K562 (cell line): ENCODE data around the gene C1orf167. TPM values are rescaled to one million over a fixed set of nuclear protein-coding genes. Genes with fewer than 3 reads are reported as not detected.

ENCODE experiments used
- AFF4 ChIP-seq: sonication (generic); formaldehyde crosslinking; IDR thresholded peaks from 2 replicates; pipeline ENCODE4 v1.8.0; 2023; ENCODE audit warnings: mild to moderate bottlenecking, missing genetic modification reagents
- ARHGAP35 ChIP-seq: fragments of 450-650 bp; IDR thresholded peaks from 2 replicates; pipeline ENCODE4 v1.6.1; 2018; ENCODE audit not compliant: partially characterized antibody
- EP300 ChIP-seq: IDR thresholded peaks from 2 replicates; pipeline ENCODE4 v1.6.1; 2012; ENCODE audit warnings: low read length, improper control_type of control experiment
- FOSL1 ChIP-seq: fragments of 200-800 bp; sonication (Bioruptor generic); conservative IDR thresholded peaks from 2 replicates; pipeline ENCODE4 v1.6.1; 2016; ENCODE audit warnings: missing genetic modification characterization, missing compliant biosample characterization
- KDM5B ChIP-seq: fragments of 200-600 bp; sonication (generic); IDR thresholded peaks from 2 replicates; pipeline ENCODE4 v1.6.1; 2012; ENCODE audit warnings: low read depth, mild to moderate bottlenecking, moderate library complexity, low read length, control low read depth, inconsistent platforms; ENCODE audit not compliant: insufficient replicate concordance
- MAZ ChIP-seq, 2 experiments: fragments of 450-650 bp in 1 of 2; sonication (generic) in 1 of 2; formaldehyde crosslinking; IDR thresholded peaks in 1 of 2; conservative IDR thresholded peaks in 1 of 2; 2 replicates each; pipeline versions ENCODE4 v1.4.0 to v1.5.0; 2020; ENCODE audit warnings: mild to moderate bottlenecking in 1 of 2, missing genetic modification reagents in 1 of 2
- NRF1 ChIP-seq, 2 experiments: fragments of 450-650 bp; IDR thresholded peaks in 1 of 2; conservative IDR thresholded peaks in 1 of 2; 2 replicates each; pipeline ENCODE4 v1.6.1; 2014; ENCODE audit warnings: mild to moderate bottlenecking in 2 of 2
- PRDM10 ChIP-seq: fragments of 450-650 bp; IDR thresholded peaks from 2 replicates; pipeline ENCODE4 v1.6.1; 2018; ENCODE audit not compliant: partially characterized antibody
- SMARCA4 ChIP-seq: fragments of 450-650 bp; IDR thresholded peaks from 2 replicates; pipeline ENCODE4 v1.6.1; 2016
- SMARCA5 ChIP-seq: fragments of 450-650 bp; IDR thresholded peaks from 2 replicates; pipeline ENCODE4 v1.6.1; 2016
- STAT5A ChIP-seq: IDR thresholded peaks from 2 replicates; pipeline ENCODE4 v1.6.1; 2012; ENCODE audit warnings: low read length, inconsistent platforms, borderline replicate concordance
- TCF7 ChIP-seq: sonication (generic); IDR thresholded peaks from 2 replicates; pipeline ENCODE4 v1.6.1; 2016; ENCODE audit warnings: antibody characterized with exemption, borderline replicate concordance
- TEAD1 ChIP-seq, 2 experiments: fragments of 450-650 bp in 1 of 2; sonication (generic) in 1 of 2; formaldehyde crosslinking; IDR thresholded peaks; 2 replicates each; pipeline versions ENCODE4 v1.4.0 to v1.8.0; 2020 to 2022; ENCODE audit warnings: mild to moderate bottlenecking in 2 of 2, missing genetic modification reagents in 1 of 2
- ZNF280A ChIP-seq: fragments of 450-650 bp; IDR thresholded peaks from 2 replicates; pipeline ENCODE4 v1.6.1; 2018; ENCODE audit warnings: mild to moderate bottlenecking, low read depth; ENCODE audit not compliant: partially characterized antibody
- ZNF639 ChIP-seq, 2 experiments: fragments of 200-800 bp in 1 of 2; sonication (Bioruptor generic) in 1 of 2; sonication (generic) in 1 of 2; formaldehyde crosslinking in 1 of 2; IDR thresholded peaks in 1 of 2; conservative IDR thresholded peaks in 1 of 2; 2 replicates each; pipeline versions ENCODE4 v1.5.0 to v1.6.1; 2016 to 2020; ENCODE audit warnings: missing compliant biosample characterization in 1 of 2, missing genetic modification characterization in 1 of 2, missing genetic modification reagents in 1 of 2
- polyA plus RNA-seq, 8 experiments: library from polyadenylated mRNA; depleted of rRNA in 4 of 8; stranded (reverse) in 5 of 8; unstranded in 3 of 8; fragments of >200 nt; fragmentation: Nextera tagmentation in 2 of 8; fragmentation: Illumina TruSeq in 1 of 8; extraction: Ambion mirVana in 2 of 8; extraction: Trizol in 1 of 8; gene quantifications; 2 replicates each; pipeline versions ENCODE4 v1.2.1 to v1.2.3, GENCODE V29; 2011 to 2014; ENCODE audit warnings: inconsistent platforms in 1 of 8, missing spikeins in 1 of 8
- total RNA-seq, 7 experiments: library from RNA; depleted of rRNA in 6 of 7; stranded (reverse); fragments of >200 nt in 6 of 7; fragmentation: Illumina TruSeq in 2 of 7; extraction: Trizol in 2 of 7; gene quantifications; 2 replicates each; pipeline versions ENCODE4 v1.2.1 to v1.2.3, GENCODE V29; 2011 to 2021; ENCODE audit warnings: low replicate concordance in 1 of 7

C1orf167 gene
- total and polyA plus RNA-seq, 9 of the 15 experiments (the other 6 are each of a cell fraction or from before 2014, with no cell fraction given), result 0.22 to 0.86 (median 0.31) TPM; not detected in 2

- TF ChIP-seq PRDM10, result peak; percentile 56
- peak; percentile 60 to 64; a peak in 2 of 4 replicates for TF ChIP-seq NRF1 (conservative IDR thresholded peaks at IDR 0.05 in 1 of 2, IDR thresholded peaks at IDR 0.05 in 1 of 2)
- no peak for TF ChIP-seq TEAD1 (CRISPR knock-in tag; IDR thresholded peaks at IDR 0.05)
- no peak for TF ChIP-seq KDM5B
- TF ChIP-seq SMARCA5, result peak; percentile 84; the same call in 1 of the 2 replicates
- TF ChIP-seq MAZ (CRISPR knock-in tag; conservative IDR thresholded peaks at IDR 0.05 in 1 of 2, IDR thresholded peaks at IDR 0.05 in 1 of 2), result peak in 1 of 2 experiments; percentile 59; a peak in 2 of 4 replicates
- no peak for TF ChIP-seq TCF7
- TF ChIP-seq ARHGAP35, result peak; percentile 33
- peak; percentile 72 for TF ChIP-seq SMARCA4
- peak; percentile 13; the same call in 1 of the 2 replicates for TF ChIP-seq AFF4
- TF ChIP-seq ZNF280A, result no peak
- peak; percentile 96 for TF ChIP-seq FOSL1 (tag)
- TF ChIP-seq ZNF639 (CRISPR knock-in tag; conservative IDR thresholded peaks at IDR 0.05 in 1 of 2, IDR thresholded peaks at IDR 0.05 in 1 of 2), result peak in 1 of 2 experiments; percentile 66; a peak in 2 of 4 replicates
- peak; percentile 57; the same call in 1 of the 2 replicates for TF ChIP-seq EP300
- TF ChIP-seq STAT5A, result peak; percentile 47; the same call in 1 of the 2 replicates
Measured at GRCh38 chr1:11790880-11791715, 29.1 kb downstream of the C1orf167 start (continued).
